ENCODE measurements around the gene UHRF1.
A peak's percentile ranks its signal among the peaks of the same experiment; 100 is the strongest.
"Not testable (repeated sequence)": the region's sequence is repeated elsewhere in the genome, so short reads cannot be mapped to it uniquely, and the experiment has no call there.

UHRF1 gene

DNA sequence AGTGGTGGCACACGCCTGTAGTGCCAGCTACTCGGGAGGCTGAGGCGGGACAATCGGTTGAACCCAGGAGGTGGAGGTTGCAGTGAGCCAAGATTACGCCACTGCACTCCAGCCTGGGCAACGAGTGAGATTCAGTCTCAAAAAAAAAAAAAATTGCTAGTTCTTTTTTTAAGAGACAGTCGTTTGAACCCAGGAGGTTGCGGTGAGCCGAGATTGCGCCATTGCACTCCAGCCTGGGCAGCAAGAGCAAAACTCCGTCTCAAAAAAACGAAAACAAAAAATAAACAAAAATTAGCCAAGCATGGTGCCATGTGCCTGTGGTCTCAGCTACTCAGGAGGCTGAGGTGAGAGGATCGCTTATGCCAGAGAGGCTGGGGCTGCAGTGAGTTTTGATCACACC is 8.4 kb upstream of the UHRF1 start:
- not testable (repeated sequence) for DNase-seq (ENCODE audit: low read depth)

DNA sequence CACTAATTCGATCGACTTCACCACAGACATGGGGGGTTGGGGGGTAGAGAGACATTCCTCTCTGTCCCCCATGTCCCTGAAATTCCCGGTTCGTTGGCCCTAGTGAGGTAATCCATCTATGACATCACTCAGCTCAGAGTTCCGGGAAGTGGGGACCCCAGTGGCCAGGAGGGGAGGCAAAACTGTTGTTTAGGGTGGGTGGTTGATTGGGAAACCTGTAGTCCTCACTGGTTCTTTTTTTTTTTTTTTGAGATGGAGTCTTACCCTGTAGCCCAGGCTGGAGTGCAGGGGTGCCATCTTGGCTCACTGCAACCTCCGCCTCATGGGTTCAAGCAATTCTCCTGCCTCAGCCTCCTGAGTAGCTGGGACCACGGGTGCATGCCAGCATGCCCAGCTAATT is 6.5 kb upstream of the UHRF1 start, which contains the start of gene ARRDC5:
TSS of gene ARRDC5 (minus strand) at position 101 of the 400 bp plus-strand sequence. CDS start at position 30, 71 bp downstream.
- no peak for DNase-seq (ENCODE audit: low read depth)

DNA sequence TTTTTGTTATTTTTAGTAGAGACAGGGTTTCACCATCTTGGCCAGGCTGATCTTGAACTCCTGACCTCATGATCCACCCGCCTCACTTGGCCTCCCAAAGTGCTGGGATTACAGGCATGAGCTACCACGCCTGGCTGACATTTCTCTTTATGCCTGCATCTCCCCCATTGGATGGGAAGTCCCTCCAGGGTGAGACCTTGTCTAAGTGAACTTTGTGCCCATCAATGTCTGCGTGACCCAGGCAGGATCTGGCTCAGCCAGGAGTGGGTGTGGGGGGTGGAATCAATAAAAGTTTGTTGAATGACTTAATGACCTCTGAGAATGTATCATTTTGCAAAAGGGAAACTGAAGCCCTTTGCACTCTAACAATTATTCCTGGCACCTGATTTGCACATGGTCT is 4.8 kb upstream of the UHRF1 start:
- DNase-seq (ENCODE audit: low read depth): no peak

DNA sequence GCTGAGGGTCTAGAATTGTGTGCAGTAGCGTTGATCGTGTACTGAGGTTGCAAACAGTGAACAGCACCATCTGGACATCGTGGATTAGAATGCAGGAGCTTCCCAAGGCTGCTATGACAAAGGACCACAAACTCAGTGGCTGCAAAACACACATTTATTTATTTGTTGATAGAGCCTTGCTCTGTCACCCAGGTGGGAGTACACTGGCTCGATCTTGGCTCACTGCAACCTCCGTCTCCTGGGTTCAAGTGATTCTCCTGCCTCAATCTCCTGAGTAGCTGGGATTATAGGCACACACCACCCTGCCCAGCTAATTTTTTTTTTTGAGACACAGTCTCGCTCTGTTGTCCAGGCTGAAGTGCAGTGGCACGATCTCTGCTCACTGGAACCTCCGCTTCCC is 2.3 kb upstream of the UHRF1 start:
- DNase-seq (ENCODE audit: low read depth): no peak

DNA sequence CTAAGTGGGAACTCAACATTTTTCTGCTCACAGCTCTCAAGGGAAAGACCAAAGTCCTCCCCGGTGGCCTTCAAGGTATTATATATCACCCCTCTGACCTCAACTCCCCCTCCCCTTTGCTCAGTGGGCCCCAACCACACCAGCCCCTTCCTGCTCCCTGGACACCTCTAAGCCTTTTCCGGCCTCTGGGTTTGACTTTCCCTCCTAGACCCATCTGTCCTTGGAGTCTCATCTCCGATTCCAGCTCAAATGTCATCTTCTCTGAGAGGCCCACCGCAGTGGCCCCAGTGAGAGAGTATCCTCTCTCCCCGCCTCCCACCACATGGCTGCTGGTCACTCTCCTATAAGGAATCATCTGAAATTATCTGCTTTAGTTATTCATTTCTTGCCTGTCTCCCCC is 941 bp upstream of the UHRF1 start:
- DNase-seq (ENCODE audit: low read depth): no peak

DNA sequence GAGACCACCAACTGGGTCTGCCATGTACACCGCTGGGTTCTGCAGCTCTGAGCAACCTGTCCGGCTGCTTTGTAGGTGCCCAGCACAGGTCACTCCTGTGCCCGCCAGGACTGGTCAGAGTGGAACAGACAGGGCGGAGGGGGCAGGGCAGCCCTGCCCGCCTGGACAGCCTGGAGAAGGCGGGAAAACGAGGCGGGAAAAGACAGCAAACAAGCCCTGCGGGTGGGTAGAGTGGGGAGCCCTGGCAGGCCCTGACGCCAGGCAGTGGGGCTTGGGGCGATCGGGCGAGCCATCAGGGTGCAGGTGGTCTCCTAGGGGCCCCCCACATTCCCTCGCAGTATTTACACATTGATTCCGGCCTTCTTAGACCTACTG is 533 bp upstream of the UHRF1 start:
- DNase-seq (ENCODE audit: low read depth): no peak

DNA sequence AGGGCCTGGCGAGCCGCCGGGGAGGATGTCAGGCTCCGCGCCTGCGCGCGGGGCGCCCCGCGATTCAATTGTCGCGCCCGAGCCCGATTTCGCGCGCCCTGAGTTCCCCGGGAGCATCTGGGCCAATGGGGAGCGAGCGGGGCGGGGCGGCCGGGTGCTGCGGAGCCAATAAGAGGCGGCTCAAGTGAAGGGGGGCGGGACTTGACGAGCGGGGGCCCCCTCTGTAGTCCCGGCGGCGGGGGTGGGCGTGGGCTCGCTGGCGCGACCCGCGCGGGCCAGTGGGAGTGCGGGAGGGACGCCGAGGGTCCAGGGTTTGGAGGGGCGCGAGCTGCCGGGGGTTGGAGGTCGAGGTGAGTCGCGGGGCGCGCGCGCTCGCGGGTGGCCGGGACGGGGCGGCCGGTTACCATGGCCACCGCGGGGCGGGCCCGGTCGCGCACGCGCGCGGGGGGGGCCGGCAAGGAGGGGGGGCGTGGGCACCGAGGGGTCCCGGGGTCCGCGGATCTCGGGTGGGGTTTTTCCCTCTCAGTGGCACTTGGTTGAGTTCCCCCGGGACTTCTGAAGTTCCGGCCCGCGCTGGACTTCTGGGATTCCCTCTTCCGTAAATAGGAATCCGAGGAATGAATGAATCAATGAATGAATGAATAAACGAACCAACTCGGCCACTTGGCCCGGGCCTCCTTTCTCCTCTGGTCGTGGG is 744 bp downstream of the UHRF1 start:
- peak; percentile 87 for DNase-seq (ENCODE audit: low read depth)

DNA sequence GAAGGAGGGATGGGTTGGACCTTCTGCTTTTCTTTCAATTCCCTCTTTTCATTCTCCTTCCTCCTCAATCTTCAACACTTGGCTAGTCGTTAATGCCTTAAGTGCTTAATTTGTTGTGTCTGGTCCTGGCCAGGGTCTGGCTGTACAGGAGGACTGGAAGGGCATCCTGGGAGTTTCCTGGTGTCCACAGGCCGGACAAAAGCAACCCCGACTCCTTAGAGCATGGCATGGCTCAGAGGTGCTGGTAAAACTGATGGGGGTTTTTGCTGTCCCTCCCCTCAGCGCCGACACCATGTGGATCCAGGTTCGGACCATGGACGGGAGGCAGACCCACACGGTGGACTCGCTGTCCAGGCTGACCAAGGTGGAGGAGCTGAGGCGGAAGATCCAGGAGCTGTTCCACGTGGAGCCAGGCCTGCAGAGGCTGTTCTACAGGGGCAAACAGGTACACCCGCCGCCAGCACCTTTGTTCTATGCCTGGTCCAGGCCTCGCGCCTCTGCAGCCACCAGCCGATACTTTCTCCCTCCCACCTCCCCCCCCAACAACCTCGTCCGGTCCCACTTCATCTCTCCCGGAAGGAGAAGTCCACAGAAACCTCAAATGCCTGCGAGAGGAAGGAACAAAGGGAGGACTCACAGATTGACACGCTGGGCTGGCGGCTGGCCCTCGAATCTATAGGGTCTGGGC is 1.4 kb downstream of the UHRF1 start:
- no peak for DNase-seq (ENCODE audit: low read depth)

DNA sequence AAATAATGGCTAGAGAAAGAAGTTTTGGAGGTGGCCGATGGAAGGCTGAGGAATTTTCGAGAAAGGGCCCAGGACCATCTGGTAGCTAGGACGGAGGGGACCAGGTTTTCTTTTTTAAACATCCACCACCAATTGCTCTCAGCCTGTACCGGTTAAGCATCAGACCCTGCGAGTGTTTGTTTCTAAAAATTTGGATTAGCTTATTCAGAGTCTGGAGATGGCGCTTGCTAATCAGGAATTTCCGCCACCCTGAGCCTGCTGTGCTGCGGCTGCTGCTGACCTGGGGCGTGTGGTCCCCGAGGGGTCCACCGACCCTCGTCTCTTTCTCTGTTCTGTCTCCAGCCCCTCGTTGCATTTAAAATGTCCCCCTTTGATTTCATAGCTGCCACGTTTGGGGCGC is 2.0 kb downstream of the UHRF1 start:
- DNase-seq (ENCODE audit: low read depth): no peak

DNA sequence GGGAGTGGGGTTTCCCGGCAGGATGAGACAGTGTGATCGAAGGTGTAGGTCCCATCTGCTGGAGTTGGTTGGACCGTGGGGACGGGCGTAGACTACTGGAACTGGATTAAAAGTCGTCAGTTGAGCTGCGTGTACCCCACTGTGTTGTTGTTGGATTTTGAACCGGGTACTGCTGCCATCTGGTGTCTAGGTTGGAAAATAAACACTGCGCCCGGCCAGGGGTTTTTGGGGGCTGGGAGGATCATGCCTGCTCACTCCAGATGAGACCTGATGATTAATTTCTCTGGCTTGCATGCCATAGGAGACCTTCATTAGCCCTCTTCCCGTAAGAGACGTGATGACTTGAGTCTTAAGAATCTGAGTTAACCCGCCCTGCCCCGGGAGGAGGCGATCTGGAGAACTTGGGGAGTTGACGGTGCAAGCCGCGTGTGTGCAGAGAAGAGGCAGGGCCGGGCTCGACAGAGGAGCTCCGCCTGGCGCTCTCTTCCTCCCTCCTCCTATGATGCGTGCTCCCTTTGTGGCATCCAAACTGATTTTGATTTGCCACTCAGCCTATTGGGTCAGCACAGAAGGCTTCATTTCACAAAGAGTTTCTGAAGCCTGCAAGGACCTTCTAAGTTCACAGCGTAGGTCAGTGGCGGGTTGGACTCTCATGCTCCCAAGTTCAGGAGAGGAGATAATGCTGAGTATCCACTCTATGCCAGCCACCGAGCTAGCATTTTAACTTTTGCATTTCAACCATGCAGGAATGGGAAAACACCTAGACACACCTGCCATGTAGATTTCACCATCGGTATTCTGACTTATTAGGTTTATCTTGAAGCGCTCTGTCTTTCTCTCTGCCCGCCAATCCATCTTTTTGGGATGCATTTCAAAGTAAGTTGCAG is 2.7 kb downstream of the UHRF1 start:
- peak; percentile 35 for DNase-seq (ENCODE audit: low read depth)

DNA sequence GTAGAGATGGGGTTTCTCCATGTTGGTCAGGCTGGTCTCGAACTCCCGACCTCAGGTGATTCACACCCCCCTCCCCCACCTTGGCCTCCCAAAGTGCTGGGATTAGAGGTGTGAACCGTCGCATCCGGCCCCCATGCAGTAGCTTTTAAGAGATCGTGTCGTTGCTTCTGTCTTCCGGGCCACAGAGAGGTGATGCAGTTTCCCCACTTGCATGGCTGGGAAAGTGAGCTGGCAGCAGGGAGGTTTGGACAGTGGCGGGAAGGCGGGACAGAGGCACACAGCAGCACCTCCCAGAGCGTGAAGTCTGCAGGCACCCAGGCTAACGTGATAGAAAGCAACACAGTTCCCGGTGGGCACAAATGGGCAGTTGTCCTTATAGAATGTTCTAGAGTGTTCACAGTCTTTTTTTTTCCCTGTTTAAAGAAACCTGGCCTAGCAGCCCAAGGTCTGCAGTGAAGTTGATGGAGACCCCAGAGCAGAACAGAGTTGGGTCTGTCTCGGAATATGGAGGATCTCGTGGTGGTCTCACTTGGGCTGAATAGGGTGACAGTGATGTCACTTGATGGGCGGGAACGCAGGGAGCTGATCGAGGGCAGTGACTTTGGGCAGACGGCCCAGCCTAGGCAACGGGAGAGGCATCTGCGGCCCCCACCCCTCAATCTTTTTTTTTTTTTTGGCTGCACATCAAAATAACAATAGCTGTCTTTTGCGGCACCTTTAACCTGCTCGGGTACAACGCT is 4.9 kb downstream of the UHRF1 start:
- DNase-seq (ENCODE audit: low read depth): no peak

DNA sequence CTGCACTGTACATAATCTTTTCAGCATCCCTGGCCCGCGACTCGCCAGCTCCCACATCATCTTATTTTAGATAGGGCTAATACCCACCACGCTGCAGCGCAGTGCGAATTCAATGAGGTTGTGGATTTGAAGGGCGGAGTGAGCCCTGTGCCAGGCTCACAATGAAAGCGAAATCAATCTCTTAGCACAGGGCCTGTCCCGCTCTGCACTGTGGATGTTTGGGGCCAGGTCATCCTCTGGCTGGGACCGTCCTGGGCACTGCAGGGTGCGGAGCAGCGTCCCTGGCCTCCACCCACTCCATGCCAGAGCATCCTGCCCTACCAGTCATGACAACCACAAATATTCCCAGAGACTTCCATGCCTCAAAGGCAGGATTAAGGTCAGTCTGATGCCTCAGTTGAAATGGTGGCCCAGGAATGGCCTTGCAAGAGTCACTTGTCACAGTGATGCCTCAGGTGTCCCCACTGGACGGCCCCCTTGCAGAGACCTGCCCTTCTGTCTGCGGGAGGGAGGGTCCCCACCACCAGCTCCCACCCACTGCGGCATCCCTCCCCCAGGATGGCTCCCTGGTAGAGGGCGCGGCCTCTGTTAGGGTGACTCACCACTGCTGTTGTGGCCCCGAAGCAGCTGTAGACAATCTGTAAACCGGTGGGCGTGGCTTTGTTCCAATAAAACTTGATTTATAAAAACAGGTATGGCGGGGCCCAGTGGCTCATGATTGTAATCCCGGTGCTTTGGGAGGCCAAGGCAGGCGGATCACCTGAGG is 5.6 kb downstream of the UHRF1 start:
- peak; percentile 35 for DNase-seq (ENCODE audit: low read depth)

DNA sequence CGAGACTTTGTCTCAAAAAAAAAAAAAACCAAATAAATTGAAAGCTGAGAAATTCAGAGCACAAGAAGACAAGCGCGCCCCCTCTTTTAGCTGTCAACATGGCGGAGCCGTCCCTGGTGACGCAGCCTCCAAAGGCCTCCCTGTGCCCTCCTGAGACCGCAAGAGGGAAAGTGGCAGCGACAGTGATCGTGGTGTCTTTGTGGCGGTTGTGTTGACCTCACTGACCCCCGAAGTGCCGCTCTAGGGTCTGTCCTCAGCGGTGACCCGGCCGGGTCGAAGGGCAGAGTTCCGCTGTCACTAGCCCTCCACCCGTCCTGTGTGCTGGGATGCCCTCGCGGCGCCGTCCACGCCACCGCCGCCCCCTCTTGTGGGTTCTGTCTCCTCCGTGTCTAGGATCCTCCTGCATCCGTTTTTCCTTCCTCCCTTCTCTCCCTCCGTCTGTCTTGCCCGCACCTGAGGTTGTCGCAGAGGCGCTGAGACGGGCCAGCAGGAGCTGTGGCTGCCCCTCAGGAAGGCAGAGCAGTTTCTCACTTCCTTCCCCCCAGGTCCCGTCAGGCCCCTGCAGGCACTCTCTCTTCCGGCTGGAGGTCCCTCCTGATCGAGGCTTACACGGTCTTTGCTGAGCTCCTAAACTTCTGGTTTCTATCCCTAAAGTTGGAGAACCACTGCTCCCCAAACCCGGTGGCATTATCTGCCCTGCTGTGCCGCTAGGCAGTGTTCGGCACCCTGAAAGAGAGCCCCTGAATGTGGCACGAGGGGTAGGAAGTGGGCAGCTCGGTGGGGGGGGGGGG is 7.2 kb downstream of the UHRF1 start:
- no peak for DNase-seq (ENCODE audit: low read depth)

DNA sequence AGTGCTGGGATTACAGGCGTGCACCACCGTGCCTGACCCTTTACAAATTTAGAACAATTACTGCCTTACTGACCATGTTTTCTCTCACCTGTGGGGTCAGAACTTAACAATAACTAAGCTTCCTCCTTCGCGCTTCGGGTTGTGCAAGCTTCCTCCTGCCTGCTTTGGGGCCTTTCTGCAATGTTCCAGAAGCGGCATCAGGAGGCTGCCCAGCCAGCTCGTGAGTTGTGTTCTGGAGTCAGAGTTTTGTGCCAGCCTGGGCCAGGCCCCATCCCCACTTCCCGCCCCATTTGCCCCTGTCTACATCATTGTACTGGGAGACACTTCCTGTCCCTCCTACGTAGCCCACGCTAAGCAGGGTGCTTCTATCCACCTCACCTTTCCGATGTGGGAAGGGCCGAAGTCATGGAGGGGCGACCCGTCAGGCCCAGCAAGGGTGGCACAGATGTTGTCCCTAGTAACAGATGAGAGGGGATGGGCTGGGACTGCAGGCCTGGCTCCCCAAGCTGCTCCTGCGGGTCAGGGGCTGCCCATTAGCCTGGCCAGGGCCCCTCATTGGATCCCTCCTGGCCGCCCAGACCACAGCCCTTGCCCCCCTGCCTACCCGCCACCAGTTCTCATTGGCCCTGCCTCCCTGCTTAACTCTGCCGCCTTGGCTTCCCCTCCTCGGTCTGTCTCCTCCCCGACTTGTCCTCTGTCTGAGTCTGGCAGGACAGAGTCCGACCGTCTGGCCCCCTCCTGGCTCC is 13.4 kb downstream of the UHRF1 start:
- no peak for DNase-seq (ENCODE audit: low read depth)

DNA sequence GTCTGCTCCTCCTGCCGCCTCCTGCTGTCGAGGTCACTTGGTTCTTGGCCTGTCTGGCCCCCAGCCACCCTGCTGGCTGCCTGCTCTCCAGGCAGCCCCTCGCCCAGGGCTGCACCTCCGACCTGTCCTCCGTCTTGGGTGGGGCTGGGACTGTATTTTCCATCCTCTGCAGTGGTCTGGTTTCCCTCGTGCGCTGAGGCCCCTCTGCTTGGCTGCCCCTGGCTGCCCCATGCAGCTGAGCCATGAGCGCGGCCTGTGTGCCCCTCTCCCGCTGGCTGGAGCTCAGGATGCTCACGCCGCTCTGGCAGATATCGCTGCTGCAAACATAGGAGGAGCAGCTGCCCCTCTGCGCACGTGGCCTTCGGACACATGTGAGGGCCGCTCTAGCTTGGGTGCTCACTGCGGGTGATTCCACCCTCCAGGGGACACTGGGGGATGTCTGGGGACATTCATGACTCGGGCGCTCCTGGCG is 14.0 kb downstream of the UHRF1 start:
- DNase-seq (ENCODE audit: low read depth): no peak

DNA sequence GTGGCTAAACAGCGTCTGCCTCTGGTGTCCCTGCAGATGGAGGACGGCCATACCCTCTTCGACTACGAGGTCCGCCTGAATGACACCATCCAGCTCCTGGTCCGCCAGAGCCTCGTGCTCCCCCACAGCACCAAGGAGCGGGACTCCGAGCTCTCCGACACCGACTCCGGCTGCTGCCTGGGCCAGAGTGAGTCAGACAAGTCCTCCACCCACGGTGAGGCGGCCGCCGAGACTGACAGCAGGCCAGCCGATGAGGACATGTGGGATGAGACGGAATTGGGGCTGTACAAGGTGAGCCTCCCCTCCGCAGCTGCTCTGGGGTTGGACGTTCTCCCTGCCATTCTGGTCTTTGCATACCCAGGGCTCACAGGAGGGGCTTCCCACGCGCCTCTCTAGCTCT is 19.9 kb downstream of the UHRF1 start:
- no peak for DNase-seq (ENCODE audit: low read depth)

DNA sequence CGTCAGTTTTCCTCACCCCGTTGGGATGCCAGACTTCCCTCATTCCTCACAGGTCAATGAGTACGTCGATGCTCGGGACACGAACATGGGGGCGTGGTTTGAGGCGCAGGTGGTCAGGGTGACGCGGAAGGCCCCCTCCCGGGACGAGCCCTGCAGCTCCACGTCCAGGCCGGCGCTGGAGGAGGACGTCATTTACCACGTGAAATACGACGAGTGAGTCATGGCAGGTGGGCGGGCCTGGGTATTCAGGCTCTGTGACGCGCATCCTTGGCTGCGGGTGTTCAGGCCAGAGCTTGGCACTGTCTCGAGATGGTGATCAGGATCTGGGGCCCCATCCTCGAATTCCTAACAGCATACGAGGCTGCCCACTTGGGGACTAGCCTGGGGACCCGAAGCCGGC is 21.4 kb downstream of the UHRF1 start:
- DNase-seq (ENCODE audit: low read depth): no peak

DNA sequence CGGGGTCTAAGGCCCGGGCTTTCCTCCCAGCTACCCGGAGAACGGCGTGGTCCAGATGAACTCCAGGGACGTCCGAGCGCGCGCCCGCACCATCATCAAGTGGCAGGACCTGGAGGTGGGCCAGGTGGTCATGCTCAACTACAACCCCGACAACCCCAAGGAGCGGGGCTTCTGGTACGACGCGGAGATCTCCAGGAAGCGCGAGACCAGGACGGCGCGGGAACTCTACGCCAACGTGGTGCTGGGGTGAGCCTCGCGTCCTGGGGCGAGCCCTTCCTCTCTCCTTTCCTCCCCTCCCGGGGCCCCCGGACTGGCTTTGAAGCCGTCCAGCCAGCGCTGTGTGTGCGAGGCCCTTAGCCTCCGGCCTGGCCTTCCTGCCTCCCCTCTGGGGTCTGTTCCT is 23.4 kb downstream of the UHRF1 start:
- no peak for DNase-seq (ENCODE audit: low read depth)

DNA sequence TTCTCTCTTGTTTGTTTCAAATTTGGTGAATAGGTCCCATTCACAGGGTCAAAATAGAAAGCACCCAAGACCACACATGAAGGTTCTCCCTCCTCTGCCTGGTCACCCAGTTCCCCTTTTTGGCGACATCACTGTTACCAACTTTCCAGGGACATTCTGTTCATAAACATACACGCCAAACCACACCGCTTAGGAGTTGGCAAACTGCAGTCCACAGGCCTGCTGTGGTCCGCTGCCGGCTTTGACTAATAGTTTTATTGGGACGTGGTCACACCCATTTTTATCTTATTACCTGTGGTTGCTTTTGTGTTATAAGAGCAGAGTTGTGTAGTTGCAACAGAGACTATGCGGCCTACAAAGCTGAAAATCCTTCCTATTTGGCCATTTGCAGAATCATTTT is 24.2 kb downstream of the UHRF1 start:
- DNase-seq (ENCODE audit: low read depth): no peak

DNA sequence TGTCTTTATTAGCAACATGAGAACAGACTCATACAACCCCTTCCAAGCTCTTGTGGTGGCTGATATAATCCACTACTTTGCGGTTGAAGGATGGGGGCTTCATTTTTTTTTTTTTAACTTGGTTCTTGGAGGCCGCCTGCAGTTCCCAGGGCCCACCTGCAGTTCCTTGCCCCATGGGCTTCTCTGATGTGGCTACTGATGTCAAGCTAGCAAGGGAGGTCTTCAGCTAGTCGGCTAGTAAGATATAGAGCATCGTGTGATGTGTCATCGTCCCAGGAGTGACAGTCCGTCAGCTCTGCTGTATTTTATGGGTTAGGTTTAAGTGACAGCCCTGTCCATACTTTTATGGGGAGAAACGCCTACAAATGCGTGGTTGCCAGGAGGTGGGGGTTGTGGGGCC is 26.1 kb downstream of the UHRF1 start:
- no peak for DNase-seq (ENCODE audit: low read depth)

Data from stimulated activated CD8-positive, alpha-beta memory T cell treated with anti-CD3 and anti-CD28 coated beads, Interleukin-15, amount 100 ng/mL, for 24 hours (primary cell).